Sigmoid colon (tissue), 4 donors: ENCODE data around the gene USP32.

Experiments used
- CTCF ChIP-seq, 4 experiments: fragments of 450-650 bp in 3 of 4; fragments of 200-600 bp in 1 of 4; IDR thresholded peaks; one replicate each; pipeline ENCODE4 v1.5.1; 2016 to 2019; ENCODE audit warnings: antibody characterized with exemption in 4 of 4, mild to moderate bottlenecking in 3 of 4, moderate library complexity in 2 of 4
- EP300 ChIP-seq, 4 donors: sonication (generic); formaldehyde crosslinking; IDR thresholded peaks; one replicate each; pipeline ENCODE4 v1.6.1; 2017; ENCODE audit warnings: antibody characterized with exemption in 4 of 4
- POLR2A ChIP-seq, 2 donors: fragments of 450-650 bp; IDR thresholded peaks; one replicate each; pipeline ENCODE4 v1.6.1; 2016; ENCODE audit warnings: antibody characterized with exemption in 2 of 2, mild to moderate bottlenecking in 2 of 2, moderate library complexity in 2 of 2
- POLR2AphosphoS5 ChIP-seq, 4 donors: sonication (generic); formaldehyde crosslinking; IDR thresholded peaks; one replicate each; pipeline ENCODE4 v1.6.1; 2017; ENCODE audit warnings: antibody characterized with exemption in 4 of 4

- TF ChIP-seq CTCF (IDR thresholded peaks at IDR 0.05) (no peak), POLR2A (IDR thresholded peaks at IDR 0.05) (no peak), POLR2AphosphoS5 (IDR thresholded peaks at IDR 0.05) (no peak), EP300 (IDR thresholded peaks at IDR 0.05) (no peak)
These were observed 226.7 kb downstream of the USP32 start for GRCh38 chr17:60165223-60165622.
